OCI-LY7 (cell line): ENCODE data around the gene ZMYND15. TPM values are rescaled to one million over a fixed set of nuclear protein-coding genes. Genes with fewer than 3 reads are reported as not detected.

Experiments
- BruUV-seq: library from RNA; stranded (reverse); fragments of 400-500 nt; replicated peaks from 2 replicates; lab custom pipeline; 2021; lab: Mats Ljungman, UMichigan
- CTCF ChIA-PET: fragments of 300-600 bp; sonication (Branson Sonifier 250); formaldehyde crosslinking; loops from one replicate; lab custom pipeline; 2022; ENCODE audit warnings: antibody characterized with exemption; ENCODE audit not compliant: unreplicated experiment; lab: Charles Lee
- POLR2A ChIA-PET: fragments of 300-600 bp; sonication (Branson Sonifier 250); formaldehyde crosslinking; loops from one replicate; lab custom pipeline; 2022; ENCODE audit warnings: antibody characterized with exemption; lab: Charles Lee
- DNase-seq: peaks from one replicate; pipeline ENCODE4 v3.0.0-alpha.2; 2015; ENCODE audit warnings: low spot score
- H2AFZ ChIP-seq: fragments of 200-600 bp; sonication (generic), shearing (Covaris generic); 2 replicates; pipeline ENCODE4 v1.6.1; 2014; ENCODE audit warnings: mild to moderate bottlenecking, antibody characterized with exemption, low read length, moderate library complexity
- H3K27ac ChIP-seq: fragments of 200-600 bp; sonication (generic); 2 replicates; pipeline ENCODE4 v1.5.1; 2014; ENCODE audit warnings: mixed run types, low read depth, mild to moderate bottlenecking, moderate library complexity, low read length, inconsistent platforms; ENCODE audit not compliant: poor library complexity, severe bottlenecking
- H3K36me3 ChIP-seq: fragments of 200-600 bp; sonication (generic); 2 replicates; pipeline ENCODE4 v1.6.1; 2014; ENCODE audit warnings: mild to moderate bottlenecking, antibody characterized with exemption, low read length, moderate library complexity, mixed read lengths; ENCODE audit not compliant: insufficient read depth
- H3K4me1 ChIP-seq: fragments of 200-600 bp; sonication (generic); 2 replicates; pipeline ENCODE4 v1.5.1; 2014; ENCODE audit warnings: mild to moderate bottlenecking, low read length; ENCODE audit not compliant: insufficient read depth, poor library complexity, severe bottlenecking
- H3K4me2 ChIP-seq: fragments of 200-600 bp; sonication (generic); 2 replicates; pipeline ENCODE4 v1.6.1; 2014; ENCODE audit warnings: mild to moderate bottlenecking, low read length
- H3K4me3 ChIP-seq: fragments of 200-600 bp; sonication (generic); 2 replicates; pipeline ENCODE4 v1.5.1; 2014; ENCODE audit warnings: mild to moderate bottlenecking, low read depth, low read length; ENCODE audit not compliant: poor library complexity, severe bottlenecking
- H3K79me2 ChIP-seq: fragments of 200-600 bp; sonication (generic); 2 replicates; pipeline ENCODE4 v1.6.1; 2016; ENCODE audit warnings: low read depth, mild to moderate bottlenecking, low read length, moderate library complexity, mixed read lengths; ENCODE audit not compliant: insufficient read depth
- H3K9me2 ChIP-seq: fragments of 200-600 bp; sonication (generic); 2 replicates; pipeline ENCODE4 v1.6.1; 2016; ENCODE audit warnings: mild to moderate bottlenecking, low read length, mixed read lengths; ENCODE audit not compliant: insufficient read depth
- H3K9me3 ChIP-seq: fragments of 200-600 bp; sonication (generic); 2 replicates; pipeline ENCODE4 v1.6.1; 2014; ENCODE audit warnings: mild to moderate bottlenecking, mixed run types, low read length, mixed read lengths
- H4K20me1 ChIP-seq: fragments of 200-600 bp; sonication (generic); 2 replicates; pipeline ENCODE4 v1.6.1; 2014; ENCODE audit warnings: mild to moderate bottlenecking, antibody characterized with exemption, low read length, moderate library complexity, mixed read lengths; ENCODE audit not compliant: insufficient read depth
- CTCF ChIP-seq: fragments of 200-600 bp; sonication (generic); conservative IDR thresholded peaks from 2 replicates; pipeline ENCODE4 v1.5.1; 2014; ENCODE audit warnings: mild to moderate bottlenecking, antibody characterized with exemption, low read length, moderate library complexity, mixed read lengths
- EZH2phosphoT487 ChIP-seq: fragments of 200-600 bp; sonication (generic); IDR thresholded peaks from 2 replicates; pipeline ENCODE4 v1.6.1; 2018; ENCODE audit warnings: low read depth, borderline replicate concordance, mild to moderate bottlenecking, mixed run types, antibody characterized with exemption, low read length, moderate library complexity, mixed read lengths
- intact Hi-C: fragments of 100-400 bp; cut with micrococcal nuclease; formaldehyde crosslinking; loops from one replicate; pipeline ENCODE4 v1.10.0; 2022; ENCODE audit not compliant: unreplicated experiment
- total RNA-seq, 2 experiments: library from RNA; depleted of rRNA in 1 of 2; stranded (reverse); fragments of >200 nt in 1 of 2; shearing (Covaris generic) in 1 of 2; gene quantifications; 2 replicates each; pipeline ENCODE4 v1.2.3, GENCODE V29; 2014 to 2022

Gene ZMYND15
- total RNA-seq, 2 experiments from 2014 or later: not detected

GRCh38 chr17:4740025-4740351 is 355 bp downstream of the ZMYND15 start:
- no peak overlapping the region for H3K27ac ChIP-seq
- TF ChIP-seq CTCF: no peak
- TF ChIP-seq EZH2phosphoT487: no peak
- POLR2A ChIA-PET: no interaction called here
- H3K4me3 ChIP-seq: peak overlapping the region; percentile 58
- no TSS peak for BruUV-seq
- no peaks in the 10 kb centered on the region for H3K9me3 ChIP-seq
- H3K9me2 ChIP-seq: no peaks in the 10 kb centered on the region
- H3K4me1 ChIP-seq: peaks cover 6% of the 10 kb centered on the region
- H3K36me3 ChIP-seq: no peaks in the 10 kb centered on the region
- intact Hi-C loops: no loop called here
- peak overlapping the region; percentile 61 for H3K4me2 ChIP-seq
- H3K79me2 ChIP-seq: no peaks in the 10 kb centered on the region
- H4K20me1 ChIP-seq: no peaks in the 10 kb centered on the region
- no peak overlapping the region for H2AFZ ChIP-seq
- CTCF ChIA-PET: no interaction called here
- DNase-seq: no peak

GRCh38 chr17:4740584-4740983 is 951 bp downstream of the ZMYND15 start:
- Histone ChIP-seq H3K9me2 (no peaks in the 10 kb centered on the region), H3K79me2 (no peaks in the 10 kb centered on the region), H3K36me3 (no peaks in the 10 kb centered on the region), H2AFZ (no peak overlapping the region), H3K4me1 (peaks cover 6% of the 10 kb centered on the region), H3K27ac (no peak overlapping the region), H3K9me3 (no peaks in the 10 kb centered on the region), H3K4me3 (no peak overlapping the region), H4K20me1 (no peaks in the 10 kb centered on the region), H3K4me2 (no peak overlapping the region)
- intact Hi-C loops: no loop called here
- ChIA-PET CTCF (no interaction called here), POLR2A (no interaction called here)
- BruUV-seq: no TSS peak
- no peak for TF ChIP-seq EZH2phosphoT487
- TF ChIP-seq CTCF: no peak
- no peak for DNase-seq

- DNase-seq: no peak
- Histone ChIP-seq H3K4me2 (no peak overlapping the region), H3K27ac (no peak overlapping the region), H3K9me2 (no peaks in the 10 kb centered on the region), H3K36me3 (no peaks in the 10 kb centered on the region), H3K4me3 (no peak overlapping the region), H3K9me3 (no peaks in the 10 kb centered on the region), H4K20me1 (no peaks in the 10 kb centered on the region), H2AFZ (no peak overlapping the region), H3K79me2 (no peaks in the 10 kb centered on the region), H3K4me1 (peaks cover 6% of the 10 kb centered on the region)
- ChIA-PET CTCF (no interaction called here), POLR2A (no interaction called here)
- TF ChIP-seq CTCF (no peak), EZH2phosphoT487 (no peak)
- BruUV-seq: no TSS peak
- intact Hi-C loops: no loop called here
Measured at GRCh38 chr17:4741544-4741943, 1.9 kb downstream of the ZMYND15 start.
